NCI-H2227 (cell line): ENCODE data around the gene UBA52.

Source experiments
- DNase-seq: peaks from one replicate; lab custom pipeline; 2025; ENCODE audit not compliant: unreplicated experiment; lab: John Stamatoyannopoulos, UW

The UBA52 gene

DNA sequence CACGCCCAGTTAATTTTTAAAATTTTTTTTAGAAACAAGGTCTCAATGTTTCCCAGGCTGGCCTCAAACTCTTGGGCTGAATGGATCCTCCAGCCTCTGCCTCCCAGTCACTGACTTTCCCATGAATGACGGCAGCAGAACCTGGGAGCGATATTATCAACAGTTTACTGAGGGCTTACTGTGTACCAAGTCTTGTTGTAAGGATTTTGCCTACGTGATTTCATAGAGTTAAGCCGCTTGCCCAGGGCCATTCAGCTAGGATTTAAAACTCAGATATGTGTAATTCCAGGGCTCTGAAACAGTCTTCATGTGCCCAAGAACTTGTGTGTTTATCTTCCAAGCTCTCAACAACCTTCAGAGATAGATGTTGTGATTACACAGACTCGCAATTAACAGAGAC, 20.0 kb upstream of the UBA52 start:
- DNase-seq, result no peak

DNA sequence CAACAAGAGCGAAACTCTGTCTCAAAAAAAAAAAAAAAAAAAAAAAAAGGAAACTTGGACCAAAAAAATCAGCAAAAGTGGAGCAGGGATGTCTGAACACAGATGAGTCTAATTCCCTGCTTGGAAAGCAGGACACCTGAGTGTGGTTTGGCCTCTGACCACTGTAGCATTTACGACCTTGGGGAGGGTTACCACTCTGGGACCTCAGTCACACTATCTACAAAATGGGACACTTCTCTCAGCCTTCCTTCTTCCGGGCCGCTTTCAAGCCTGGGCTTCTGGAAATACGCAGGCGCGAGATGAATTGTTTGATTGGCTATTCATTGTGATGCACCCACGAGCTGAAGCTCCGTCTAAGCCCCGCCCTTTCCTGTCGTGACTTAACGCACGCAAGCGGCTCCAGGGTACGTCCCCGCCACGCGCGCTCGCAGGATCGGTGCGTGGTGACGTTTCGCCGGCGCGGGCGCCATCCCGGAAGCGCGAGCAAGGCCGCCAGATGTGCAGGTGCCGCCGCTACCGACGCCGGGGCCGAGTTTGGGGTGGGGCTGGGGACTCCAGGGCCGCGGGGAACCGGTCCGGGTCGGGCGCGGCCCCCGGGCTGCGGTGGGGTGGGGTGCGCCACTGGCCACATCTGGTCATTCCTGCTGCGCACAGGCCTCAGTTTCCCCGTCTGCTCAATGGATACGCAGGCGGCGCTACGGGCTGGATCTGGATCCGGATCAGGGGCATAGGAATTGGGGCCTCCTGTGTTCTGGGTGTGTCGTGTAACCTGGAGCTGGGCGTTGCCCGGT, 14.1 kb upstream of the UBA52 start, which contains the start of gene KXD1:
KXD1 (plus strand) TSS at position 460 of the 791 bp plus-strand sequence. CDS start 4,187 bp downstream, outside the sequence.
- peak; percentile 96 for DNase-seq

DNA sequence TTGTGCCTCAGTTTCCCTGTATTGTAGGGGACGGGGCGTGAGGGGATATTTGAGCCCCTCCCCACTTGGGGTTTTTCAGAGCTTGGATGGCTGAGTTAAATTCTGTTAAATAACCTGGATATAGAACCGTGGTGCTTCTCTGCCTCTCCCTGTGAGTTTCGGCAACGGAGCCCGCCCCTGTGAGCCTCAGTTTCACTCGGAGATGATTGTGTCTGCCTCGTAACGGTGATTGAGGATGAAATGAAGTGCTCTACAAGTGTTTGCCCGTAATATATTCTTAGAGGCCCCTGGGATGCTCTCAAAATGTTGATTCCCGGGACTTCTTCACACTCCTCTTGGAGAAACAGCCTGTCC, 13.5 kb upstream of the UBA52 start:
- DNase-seq, result no peak

DNA sequence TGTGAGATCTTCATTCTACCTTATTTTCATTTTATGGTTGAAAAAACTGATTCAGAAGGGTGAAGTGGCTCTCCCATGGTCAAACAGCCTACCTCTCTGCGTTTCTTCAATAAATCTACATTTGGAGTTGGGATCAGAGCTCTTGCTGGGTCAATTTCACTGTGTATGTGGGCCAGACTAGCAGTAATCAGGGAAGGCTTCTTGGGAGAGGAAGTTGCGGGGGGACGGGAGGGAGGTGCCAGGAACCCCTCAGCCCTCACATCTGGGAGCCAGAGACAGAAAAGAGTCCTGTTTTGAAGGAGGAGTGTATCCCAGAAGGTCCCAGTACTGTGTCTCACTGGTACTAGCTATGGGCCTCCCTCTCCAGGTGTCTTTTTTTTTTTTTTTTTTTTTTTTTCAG, 13.1 kb upstream of the UBA52 start:
- no peak for DNase-seq

DNA sequence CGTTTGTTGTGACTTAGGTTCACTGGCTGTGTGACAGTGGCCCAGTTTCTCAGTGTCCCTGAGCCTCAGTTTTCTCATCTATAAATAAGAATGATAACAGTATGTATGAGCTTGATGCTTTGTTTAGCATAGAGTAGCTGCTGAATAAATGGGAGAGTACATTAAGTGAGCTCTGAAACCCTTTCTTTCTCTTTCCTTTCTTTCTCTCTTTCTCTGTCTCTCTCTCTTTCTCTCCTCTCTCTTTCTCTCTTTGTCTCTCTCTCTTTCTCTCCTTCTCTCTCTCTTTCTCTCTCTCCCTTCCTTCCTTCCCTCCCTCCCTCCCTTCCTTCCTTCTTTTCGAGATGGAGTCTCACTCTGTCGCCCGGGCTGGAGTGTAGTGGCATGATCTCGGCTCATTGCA, 12.0 kb upstream of the UBA52 start:
- no peak for DNase-seq

DNA sequence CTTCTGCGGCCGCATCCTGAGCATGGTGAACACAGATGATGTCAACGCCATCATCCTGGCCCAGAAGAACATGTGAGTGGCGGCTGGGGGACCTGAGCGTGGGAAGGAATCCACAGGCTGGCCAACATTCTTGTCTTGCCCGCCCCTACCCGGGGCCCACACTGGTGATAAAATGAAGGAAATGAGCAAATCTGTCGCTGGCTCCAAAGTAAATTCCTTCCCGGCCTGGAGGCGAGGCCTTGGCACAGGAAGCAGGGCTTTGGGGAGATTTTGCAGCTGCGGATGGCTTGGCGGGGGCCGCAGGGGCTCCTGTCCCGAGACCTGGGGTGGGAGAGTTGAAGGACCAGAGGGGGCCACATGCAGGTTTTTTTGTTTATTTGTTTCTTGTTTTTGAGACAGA, 9.6 kb upstream of the UBA52 start:
- no peak for DNase-seq

DNA sequence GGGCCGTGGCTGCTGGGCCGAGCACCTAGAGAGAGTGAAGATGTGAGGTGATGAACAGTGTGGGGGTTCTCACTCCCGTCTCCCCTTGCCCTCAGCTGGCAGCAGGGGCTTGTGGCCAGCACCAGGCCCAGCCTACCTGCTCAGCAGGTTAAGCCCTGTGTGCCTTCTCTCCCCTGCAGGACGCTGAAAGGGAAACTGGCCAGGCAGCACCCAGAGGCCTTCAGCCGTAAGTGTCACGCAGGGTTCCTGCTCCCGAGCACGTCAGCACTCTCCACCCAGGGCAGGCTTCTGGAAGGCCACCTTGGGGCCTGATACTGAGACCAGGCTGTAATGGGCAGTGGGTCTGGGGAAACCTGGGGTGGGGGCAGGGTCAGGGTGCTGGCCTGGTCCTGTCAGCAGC, 4.7 kb upstream of the UBA52 start:
- DNase-seq, result no peak

DNA sequence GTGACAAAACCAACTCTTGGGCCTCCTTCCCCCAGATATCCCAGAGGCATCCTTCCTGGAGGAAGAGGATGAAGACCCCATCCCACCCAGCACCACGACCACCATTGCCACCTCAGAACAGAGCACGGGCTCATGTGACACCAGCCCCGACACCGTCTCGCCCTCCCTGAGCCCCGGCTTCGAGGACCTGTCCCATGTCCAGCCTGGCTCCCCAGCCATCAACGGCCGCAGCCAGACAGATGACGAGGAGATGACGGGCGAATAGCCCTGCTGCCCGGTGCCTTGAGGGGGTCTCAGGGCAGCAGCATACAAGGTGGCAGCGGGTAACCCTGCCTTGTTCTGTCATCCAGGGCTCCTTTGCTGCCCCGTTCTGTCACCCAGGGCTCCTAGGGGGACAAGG, 3.3 kb upstream of the UBA52 start:
- DNase-seq, result no peak

DNA sequence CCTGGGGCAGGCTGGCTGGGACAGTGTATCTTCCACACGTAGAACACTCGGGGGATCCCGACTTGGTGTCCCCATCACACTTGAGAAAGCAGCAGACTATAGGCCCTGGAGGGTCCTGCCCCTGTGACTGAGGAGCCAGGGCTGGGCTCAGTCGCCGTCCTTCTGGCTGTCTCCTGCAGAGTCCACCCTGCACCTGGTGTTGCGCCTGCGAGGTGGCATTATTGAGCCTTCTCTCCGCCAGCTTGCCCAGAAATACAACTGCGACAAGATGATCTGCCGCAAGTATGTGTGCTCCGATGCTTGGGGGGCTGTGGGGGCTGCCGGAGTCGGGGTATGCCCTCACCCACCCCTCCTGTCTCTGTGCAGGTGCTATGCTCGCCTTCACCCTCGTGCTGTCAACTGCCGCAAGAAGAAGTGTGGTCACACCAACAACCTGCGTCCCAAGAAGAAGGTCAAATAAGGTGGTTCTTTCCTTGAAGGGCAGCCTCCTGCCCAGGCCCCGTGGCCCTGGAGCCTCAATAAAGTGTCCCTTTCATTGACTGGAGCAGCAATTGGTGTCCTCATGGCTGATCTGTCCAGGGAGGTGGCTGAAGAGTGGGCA, 3.1 kb downstream of the UBA52 start:
- no peak for DNase-seq

DNA sequence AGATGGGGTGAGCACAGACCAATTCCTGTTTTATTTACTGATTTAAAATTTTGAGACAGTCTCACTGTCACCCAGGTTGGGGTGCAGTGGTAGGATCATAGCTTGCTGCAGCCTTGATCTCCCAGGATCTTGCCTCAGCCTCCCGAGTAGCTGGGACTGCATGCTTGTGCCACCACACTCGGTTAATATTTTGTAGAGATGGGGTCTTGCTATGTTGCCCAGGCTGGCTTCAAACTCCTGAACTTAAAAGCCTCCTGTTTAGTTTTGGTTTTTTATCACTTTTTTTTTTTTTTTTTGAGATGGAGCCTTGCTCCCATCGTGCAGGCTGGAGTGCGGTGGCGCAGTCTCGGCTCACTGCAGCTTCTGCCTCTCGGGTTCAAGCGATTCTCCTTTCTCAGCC, 4.7 kb downstream of the UBA52 start:
- no peak for DNase-seq

DNA sequence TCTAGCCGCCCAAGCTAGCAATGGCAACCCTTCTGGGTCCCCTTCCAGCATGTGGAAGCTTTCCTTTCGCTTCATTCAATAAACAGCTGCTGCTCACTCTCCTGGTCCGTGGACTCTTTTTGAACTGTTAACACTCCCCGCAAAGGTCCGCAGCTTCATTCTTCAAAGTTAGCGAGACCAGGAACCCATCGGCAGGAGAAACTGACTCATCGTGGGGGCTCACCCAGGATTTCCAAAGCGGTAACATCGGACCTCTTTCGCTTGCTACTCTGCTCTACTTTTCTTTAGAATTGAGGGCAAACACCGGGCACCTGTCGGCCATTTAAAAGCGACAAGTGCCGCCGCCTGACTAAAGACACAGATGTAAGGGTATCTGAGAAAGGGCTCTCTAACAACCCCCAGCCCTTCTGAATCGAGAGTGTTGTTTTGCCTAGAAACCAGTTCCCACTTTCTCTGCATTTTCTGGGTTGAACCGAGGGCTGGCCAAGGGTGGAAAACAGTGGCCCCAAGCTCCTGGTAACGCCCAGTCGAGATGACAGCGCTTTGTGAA, 5.8 kb downstream of the UBA52 start:
- no peak for DNase-seq

DNA sequence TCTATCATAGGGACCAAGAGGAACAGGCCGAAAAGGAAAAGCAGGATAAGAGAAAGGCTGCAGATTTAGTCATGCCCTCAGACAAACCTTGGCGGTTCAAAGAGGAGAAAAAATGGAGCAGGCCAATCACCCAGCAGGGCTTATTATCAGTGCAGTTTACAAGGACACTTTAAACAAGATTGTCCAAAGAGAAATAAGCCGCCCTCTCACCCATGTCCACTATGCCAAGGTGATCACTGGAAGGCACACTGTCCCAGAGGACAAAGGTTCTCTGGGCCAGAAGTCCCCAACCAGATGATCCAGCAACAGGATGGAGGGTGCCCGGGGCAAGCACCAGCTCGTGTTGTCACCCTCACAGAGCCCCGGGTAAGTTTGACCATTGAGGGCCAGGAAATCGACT, 8.7 kb downstream of the UBA52 start:
- no peak for DNase-seq

DNA sequence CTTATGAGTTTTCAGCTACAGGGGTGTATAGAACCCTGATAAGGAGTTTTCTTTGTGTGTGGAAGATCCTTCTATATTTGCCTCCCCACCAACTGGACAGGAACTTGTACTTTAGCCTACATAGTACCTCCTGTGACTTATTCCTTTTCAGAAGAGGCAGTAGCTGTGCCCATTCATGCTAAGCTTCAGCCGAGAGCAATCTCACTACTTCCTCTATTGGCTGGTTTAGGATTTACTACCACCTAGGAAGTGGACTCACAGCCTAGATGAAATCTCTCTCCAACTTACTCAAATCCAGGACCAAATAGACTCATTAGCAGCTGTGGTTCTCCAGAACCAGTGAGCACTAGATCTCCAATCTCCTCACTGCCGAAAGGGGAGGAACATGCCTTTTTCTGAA, 14.6 kb downstream of the UBA52 start:
- DNase-seq, result no peak

DNA sequence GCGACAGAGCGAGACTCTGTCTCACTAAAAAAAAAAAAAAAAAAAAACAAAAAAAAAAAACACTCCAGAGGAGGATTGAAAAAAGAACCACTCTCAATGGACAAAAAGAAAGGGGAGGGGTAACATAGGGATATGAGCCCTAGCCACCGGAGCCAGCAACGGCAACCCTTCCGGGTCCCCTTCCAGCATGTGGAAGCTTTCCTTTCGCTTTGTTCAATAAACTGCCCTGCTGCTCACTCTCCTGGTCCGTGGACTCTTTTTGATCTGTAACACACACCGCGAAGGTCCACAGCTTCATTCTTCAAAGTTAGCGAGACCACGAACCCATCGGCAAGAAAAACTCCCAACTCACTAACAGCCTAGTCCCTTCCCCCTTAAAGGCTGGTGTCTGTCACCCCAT, 15.9 kb downstream of the UBA52 start:
- DNase-seq, result no peak

DNA sequence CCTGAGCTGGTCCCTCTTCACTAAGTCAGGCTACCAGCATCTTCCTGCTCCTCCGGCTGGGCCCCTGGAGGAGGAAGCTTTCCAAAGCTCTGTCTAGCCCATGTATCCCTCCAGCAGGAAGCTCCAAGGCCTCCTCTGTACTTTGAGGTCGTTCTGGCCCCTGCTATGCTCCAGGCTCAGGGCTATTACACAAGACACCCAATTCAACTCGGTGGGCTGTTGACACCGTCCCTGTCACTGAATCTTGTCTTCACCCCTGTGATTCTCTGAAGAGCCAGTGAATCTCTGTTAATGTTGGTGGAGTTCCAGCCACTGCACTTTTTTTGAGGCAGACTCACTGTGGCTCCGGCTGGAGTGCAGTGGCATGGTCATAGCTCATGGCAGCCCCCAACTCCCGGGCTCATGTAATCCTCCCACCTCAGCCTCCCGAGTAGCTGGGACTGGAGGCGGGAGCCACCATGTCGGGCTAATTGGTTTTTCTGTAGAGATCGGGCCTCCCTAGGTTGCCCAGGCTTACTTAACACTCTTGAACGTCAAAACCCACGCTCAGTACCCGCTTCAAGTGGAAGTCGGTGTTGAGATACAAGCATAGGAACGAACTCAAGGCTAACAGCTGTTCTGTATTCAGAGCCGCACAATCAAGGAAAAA, 16.4 kb downstream of the UBA52 start:
- no peak for DNase-seq

DNA sequence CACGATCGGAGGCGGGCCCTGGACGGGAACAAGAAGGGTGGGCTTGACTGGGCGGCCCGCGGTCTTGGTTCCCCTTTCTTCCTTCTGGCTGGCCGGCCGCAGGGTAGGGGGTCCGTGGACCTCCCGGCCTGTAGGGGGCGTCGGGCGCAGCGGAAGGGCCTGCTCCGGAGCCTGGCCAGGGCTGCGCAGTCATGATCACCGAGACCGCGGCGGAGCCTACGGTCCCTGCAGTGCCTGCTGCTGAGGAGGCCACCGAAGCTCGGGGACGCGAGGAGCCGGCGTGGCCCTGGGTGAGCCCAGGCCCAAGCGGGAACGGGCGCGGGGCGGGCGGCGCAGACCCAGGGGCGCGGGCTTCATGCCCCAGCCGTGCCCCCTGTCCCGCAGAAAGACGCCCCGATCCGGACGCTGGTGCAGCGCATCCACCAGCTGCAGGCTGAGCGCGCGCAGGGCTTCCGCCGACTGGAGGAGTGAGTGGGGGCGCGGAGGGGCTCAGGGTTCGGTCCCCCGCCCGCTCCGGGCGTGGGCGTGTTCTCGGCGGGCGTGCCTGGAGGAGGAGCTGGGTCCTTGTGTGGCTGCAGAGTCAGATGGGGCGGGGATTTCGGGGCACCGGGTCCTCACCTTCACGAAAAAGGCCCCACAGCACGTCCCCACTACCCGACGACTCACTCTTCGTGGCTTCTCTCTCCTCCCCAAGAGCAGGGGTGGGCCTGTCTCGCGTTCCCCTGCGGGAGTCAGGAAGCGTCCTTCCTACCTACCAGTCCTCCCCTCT, 17.1 kb downstream of the UBA52 start, which contains the start of gene REX1BD:
REX1BD (plus strand) TSS at position 188 of the 769 bp plus-strand sequence; CDS start at position 192, 4 bp downstream.
- DNase-seq, result peak; percentile 87

DNA sequence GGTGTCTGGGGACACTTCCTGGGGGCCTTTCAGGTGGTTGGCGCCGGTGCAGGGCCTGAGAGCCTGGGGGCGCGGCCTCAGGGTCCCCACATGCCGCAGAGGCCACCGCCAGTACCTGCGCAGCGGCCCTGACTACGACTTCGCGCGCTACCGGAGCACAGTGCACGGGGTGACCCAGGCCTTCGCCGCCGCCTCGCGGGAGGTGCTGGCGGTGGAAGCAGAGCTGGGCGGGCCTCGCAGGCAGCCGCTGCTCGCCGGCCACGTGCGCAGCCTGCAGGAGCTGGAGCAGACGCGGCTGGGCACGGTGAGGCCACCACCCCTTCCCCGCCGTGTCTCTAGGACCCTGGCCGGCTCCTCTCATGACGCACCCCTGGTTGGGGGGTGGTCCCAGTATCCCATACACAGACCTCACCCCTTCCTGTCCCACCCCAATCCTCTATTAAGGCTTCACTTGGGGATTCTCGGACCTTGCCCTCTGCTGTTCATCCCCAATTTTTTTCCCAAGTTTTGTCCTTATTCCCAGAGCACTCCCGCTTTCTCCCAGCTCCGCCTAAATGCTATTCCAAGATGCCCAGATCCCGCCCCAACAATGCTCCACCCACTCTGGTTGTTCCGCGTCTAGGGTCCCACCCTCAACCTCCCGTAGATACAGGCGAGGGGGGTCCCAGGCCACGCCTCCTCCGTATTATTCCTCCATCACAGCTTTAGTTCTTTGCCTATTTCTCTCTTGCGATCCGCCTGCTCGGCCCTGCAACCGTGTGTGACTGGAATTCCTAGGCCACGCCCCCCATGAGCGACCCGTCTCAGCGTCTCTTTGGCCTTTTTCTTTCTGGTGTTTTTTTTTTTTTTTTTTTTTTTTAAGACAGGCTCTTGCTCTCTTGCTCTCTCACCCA, 18.0 kb downstream of the UBA52 start:
- DNase-seq, result peak; percentile 84

DNA sequence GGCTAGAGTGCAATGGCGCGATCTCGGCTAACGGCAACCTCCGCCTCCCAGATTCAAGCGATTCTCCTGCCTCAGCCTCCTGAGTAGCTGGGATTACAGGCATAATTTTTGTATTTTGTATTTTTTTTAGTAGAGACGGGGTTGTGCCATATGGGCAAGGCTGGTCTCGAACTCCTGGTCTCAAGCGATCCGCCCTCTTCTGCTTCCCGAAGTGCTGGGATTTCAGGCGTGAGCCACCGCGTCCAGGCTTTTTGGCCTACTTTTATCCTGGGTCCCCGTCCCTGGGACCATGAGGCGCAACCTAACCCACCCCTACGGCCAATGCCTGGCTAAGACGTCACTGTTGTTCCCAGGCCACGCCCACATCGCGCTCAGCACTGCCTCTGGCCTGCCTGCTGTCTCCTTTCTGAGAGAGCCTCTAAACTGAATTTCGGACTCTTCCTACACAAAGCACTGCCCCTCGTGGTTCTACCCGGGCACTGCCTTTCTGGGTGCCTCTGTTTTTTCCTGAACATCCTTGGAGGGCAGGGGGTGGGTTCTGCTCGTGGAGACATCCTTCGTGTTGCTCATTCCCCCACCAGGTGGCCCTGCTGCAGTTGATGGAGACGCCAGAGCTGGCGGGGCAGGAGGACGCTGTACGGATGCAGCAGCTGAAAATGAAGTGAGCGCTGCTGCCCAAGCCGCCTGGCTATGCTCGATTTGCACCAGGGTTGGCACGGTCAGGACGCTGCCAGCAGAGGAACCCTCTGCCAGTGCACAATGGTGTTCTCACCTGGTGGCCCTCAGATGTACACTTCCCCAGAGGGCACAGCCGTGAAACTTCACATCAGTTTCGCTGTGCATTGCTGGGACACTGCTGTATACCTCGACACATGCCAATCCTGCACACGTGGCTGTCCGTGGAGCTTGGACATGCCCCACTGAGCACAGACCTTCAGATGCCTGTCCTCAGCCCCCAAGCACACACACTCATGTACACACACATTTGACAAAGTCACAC, 18.9 kb downstream of the UBA52 start:
- DNase-seq, result peak; percentile 93
